ENCODE results near the gene CLCN2. TPM values are rescaled to one million over a fixed set of nuclear protein-coding genes. Genes with fewer than 3 reads are reported as not detected.

The CLCN2 gene
- 1 to 10 TPM; 2.8 to 4.3 (median 3.1) TPM for polyA plus RNA-seq

DNA sequence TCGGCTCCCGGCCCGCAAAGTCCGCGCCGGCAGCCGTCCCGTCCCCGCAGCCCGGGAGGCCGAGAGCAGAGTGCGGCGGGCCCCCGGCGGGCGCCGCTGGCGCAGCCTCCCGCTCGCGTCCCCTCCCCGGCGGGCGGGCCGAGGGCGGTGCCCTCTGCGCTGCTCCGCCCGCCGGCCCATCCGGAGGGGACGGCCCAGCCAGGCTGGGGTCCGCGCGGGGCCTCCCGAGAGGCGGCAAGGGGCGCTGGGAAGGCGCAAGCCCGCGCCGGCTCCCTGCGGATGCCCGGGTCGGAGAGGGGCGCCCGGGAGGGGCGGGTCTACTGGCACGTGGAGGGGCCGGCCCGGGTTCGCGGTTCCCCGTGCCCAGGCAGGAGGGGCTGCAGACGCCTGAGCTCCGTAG, at the start of gene CLCN2, which contains the start of gene POLR2H:
Gene CLCN2, minus strand, starts transcription at position 74 of the 400 bp plus-strand sequence. CDS start 126 bp downstream, outside the sequence.
Gene POLR2H, plus strand, starts transcription at position 179 of the 400 bp plus-strand sequence. CDS start 1,783 bp downstream, outside the sequence.
- H3K27ac ChIP-seq (ENCODE audit: low read depth, low read length): peak within 1 kb of the TSS; percentile 60
- WGBS, 3 donors: 0% methylated on average over 7 to 56 of the region's 56 CpGs

DNA sequence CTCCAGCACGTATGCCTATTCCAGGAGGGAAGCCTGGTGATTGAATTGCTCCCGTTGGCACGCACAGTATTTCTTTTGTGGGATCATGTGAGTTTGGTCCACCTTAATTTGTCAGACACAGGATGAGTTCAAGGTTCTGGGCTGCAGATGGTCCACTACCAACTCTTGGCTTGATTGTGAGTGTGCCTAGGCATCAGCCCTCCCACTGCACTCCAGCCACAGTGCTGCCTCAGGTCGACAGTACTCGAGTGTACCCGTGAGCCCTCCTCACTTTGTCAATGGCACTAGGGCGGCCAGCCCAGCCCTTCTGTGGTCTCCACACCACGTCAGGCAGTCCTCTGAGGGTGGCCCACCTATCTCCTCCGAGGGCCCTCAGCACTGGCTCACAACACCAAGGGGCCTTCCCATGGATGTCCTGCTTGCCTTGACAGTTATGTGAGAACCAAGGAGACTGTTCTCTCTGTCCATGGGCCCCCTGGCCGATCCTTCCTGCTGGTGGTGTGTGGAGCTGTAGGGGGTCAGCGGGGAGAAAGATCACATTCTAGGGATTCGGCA, 48.6 kb upstream of the CLCN2 start:
- no peak overlapping the region for H3K27ac ChIP-seq (ENCODE audit: low read depth, low read length)
- 71 to 81% (median 73%) methylated on average over 12 of the region's 12 CpGs for WGBS, 3 donors

DNA sequence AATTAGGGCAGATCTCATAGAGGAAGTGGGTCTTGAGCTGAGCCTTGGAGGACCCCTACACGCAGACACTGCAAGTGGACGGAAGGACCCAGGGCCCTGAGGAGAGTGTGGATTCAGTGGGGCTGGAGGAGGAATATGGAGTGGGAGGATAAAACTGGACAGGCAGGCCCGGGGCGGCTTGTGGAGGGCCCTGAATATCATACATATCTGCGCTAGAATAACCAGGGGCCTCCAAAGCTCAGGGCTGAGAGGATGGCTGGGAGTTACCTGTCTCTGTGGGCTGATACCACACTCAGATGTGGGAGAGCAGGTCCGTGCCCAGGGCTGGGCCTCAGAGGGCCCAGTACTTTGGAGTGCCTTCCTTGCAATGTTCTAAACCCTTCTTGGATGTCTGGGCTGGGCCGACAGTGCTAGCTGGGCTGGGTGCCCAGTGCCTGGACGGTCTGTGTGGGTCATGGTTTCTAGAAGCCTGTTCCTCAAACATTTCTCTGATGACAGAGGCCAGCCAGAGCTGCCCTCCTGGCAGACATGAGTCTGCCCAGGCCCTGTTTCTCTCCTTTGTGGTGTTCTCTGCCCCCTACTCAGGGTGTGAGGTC, 48.0 kb upstream of the CLCN2 start:
- no peak overlapping the region for H3K27ac ChIP-seq (ENCODE audit: low read depth, low read length)
- 84 to 90% (median 87%) methylated on average over 8 of the region's 8 CpGs for WGBS, 3 donors

DNA sequence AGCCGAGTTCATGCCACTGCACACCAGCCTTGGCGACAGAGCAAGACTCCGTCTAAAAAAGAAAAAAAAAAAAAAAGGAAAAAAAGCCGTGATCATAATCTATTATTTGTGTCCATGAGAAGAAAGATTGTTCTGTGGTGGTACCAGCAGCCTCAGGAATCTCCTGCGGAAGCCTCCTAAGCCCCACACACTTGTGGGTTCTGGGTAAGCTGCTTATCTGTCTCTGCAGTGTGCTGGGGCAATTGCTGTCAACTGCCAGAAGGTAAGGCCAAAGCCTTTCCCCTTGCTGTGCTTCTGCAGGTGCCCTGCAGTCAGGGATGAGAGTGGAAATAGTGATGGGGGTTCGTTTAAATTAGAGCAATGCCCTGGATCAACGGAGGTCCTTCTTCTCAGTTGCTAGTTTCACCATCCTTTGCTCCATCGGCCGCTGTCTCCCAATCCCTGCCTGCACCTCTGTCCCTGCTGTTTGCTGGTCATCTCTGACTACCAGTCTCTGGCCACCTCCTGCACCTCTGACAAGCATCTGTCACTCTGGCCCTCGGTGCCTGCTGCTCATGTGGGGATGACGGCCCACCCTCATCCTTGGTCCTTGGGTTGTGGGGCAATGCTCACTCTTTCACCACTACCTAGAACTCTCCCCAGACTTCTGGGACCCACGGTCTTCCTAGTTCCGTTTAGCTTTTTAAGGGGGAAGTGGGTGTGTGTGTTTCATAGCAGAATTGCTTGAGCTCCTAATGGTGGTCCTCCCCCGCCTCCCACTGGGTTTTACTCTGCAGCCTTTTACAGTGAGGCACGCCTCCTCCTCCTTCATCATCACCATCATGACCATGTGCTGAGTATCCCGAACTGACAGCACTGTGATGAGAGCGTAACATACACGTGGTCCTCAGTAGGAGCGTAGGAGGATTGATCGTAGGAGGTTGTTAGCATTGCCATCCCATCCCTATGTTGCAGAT, 43.9 kb upstream of the CLCN2 start:
- WGBS, 3 donors: 64 to 75% (median 73%) methylated on average over 20 of the region's 20 CpGs
- H3K27ac ChIP-seq (ENCODE audit: low read depth, low read length): no peak overlapping the region

DNA sequence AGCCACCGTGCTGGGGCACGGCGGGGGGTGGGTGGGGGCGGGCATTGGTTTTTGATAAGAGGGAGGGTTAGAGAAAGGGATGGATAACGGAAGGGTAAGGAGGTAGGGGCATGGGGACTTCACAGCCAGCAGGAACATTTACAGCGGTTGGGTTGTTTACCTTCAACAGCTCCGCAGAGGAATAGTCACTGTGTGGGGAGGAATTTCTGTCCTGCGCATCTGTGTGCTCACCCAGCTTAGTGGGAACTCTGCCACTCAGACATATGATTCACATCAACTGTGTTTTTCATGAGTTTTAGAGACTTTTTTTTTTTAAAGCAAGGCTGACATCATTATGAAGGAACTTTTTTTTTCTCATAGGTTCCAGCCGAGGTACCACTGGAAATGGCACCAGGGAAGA, 38.0 kb upstream of the CLCN2 start:
- 25 to 37% (median 36%) methylated on average over 9 of the region's 9 CpGs for WGBS, 3 donors
- no peak overlapping the region for H3K27ac ChIP-seq (ENCODE audit: low read depth, low read length)

DNA sequence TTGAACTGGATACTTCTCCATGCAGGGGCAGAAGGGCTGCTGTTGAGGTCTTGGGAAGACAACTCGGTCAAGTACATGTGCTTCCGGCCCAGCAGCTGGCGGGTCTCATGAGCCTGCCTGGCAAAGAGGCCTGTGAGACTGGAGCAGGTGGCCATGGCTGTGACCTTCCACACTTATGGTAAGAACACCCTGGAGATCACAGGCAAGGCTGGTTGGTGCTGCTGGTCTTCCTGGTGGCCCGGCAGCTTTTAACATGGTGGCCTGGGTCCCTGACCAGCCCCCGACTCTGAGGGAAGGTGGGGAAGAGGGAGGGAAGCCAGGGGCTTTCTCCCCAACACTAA, 33.9 kb upstream of the CLCN2 start:
- H3K27ac ChIP-seq (ENCODE audit: low read depth, low read length): no peak overlapping the region
- WGBS, 3 donors: 43 to 86% (median 82%) methylated on average over 5 of the region's 5 CpGs

DNA sequence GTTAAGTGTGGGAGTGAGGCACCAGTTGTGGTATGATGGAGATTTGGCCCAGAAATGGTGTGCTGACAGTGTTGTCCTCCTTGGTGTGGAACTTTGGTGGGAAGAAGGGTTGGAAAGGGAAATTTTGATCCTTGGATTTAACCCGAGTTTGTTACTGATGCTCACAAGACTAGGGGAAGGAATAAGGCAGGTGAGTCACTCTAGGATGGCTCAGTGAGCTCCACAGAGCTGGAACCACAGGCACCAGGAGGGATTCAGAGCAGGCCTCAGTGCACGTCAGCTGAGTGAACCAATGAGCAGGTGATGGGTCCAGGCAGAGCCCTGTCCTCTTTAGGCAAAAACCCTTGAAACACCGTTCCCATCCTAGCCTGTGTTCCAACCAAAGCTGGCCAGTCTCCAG, 29.9 kb upstream of the CLCN2 start:
- H3K27ac ChIP-seq (ENCODE audit: low read depth, low read length): no peak overlapping the region

DNA sequence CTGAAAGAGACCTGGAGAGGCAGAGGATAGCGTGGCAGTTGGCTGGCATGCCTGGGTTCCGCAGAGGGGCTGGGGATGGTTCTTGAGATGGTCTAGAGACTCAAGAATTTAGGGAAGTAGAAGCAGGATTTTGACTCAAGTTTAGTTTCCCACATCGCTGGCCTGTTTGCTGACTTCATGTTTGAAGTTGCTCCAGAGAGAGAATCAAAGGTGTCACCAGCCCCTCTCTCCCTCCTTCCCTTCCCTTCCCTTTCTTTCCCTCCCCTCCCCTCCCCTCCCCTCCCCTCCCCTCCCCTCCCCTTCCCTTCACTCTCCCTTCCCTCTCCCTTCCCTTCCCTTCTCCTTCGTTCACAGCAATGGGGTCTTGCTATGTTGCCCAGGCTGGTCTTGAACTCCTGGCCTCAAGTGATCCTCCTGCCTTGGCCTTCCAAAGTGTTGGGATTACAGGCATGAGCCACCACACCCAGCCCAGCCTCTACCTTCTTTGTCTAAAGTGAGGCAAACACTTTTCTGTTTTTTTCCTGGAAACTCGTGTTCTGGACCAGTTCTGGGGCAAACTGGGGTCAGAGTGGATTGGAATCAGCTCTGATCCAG, 28.6 kb upstream of the CLCN2 start:
- no peak overlapping the region for H3K27ac ChIP-seq (ENCODE audit: low read depth, low read length)
- 85 to 94% (median 87%) methylated on average over 4 of the region's 5 CpGs for WGBS, 3 donors

More for the DNA sequence above, 29.9 kb upstream of the CLCN2 start:
- 73 to 88% (median 85%) methylated on average over 3 of the region's 3 CpGs for WGBS, 3 donors

DNA sequence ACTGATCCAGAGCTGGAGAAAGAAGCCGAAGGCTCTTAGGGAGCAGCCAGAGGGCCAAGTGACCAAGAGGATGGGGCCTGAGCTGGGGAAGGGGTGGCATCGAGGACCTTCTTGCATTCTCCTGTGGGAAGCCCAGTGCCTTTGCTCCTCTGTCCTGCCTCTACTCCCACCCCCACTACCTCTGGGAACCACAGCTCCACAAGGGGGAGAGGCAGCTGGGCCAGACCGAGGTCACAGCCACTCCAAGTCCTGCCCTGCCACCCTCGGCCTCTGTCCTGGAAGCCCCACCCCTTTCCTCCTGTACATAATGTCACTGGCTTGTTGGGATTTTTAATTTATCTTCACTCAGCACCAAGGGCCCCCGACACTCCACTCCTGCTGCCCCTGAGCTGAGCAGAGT, 28.0 kb upstream of the CLCN2 start:
- 56 to 78% (median 58%) methylated on average over 5 of the region's 5 CpGs for WGBS, 3 donors
- H3K27ac ChIP-seq (ENCODE audit: low read depth, low read length): no peak overlapping the region

DNA sequence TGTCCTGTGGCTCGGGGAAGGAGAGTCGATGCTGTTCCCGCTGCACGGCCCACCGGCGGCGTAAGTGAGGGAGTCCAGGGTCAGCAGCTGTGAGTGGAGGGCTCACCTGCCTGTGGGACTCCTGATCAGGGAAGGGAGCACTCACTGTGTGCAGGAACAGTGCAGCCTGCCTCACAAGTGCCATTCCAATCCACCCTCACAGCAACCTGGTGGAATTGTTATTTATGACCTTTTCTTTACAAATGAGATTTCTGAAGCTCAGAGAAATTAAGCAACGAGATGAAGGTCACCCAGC, 27.5 kb upstream of the CLCN2 start:
- H3K27ac ChIP-seq (ENCODE audit: low read depth, low read length): no peak overlapping the region
- WGBS, 3 donors: 75 to 85% (median 79%) methylated on average over 8 of the region's 8 CpGs

DNA sequence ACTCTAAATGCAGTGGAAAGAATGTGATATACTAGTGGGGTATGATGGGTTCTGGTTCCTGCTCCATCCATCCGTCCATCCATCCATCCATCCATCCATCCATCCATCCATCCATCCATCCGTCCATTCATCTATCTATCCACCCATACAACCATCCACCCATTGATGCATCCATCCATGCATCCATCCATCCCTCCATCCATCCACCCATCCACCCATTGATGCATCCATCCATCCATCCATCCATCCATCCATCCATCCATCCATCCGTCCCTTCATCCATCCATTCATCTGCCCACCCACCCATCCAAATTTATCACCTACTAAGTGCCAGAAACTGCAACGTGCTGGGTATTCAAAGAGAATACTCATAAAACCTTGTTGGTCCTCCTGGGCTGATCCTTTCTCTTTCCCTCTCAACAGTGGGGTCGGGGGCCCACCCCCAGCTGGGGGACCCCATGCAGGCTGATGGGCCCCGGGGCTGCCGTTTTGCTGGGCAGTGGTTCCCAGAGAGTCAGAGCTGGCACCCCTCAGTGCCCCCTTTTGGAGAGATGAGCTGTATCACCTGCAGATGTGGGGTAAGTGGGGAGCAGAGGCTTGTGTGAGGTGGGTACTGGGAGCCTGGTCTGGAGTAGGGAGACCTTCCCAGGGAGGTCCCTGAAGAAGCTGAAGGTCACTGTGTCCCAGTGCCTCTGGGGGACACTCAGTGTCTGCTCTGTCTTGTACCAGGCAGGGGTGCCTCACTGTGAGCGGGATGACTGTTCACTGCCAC, 26.9 kb upstream of the CLCN2 start:
- WGBS, 3 donors: 76 to 82% (median 79%) methylated on average over 8 of the region's 8 CpGs
- H3K27ac ChIP-seq (ENCODE audit: low read depth, low read length): no peak overlapping the region

DNA sequence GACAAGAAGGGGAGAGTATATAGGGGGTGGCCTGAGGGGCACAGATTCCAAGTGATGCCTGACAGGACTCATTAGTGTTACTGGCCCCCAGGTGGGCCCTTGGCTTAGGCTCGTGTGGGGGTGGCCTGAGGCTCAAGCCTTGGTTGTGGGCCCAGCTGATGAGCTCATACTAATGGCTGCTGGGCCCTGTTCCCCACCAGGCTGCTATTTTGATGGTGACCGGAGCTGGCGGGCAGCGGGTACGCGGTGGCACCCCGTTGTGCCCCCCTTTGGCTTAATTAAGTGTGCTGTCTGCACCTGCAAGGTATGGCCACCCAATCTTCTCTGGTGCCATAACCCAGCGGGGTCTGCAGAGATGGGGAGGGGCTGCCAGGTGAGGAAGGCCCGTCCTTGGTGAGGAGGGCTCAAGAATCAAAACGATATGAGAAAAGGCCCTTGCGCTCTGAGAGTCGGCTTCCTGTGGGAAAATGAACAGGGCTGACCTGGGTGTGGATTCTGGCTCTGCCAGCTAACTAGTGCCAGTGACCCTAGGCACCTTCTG, 25.8 kb upstream of the CLCN2 start:
- no peak overlapping the region for H3K27ac ChIP-seq (ENCODE audit: low read depth, low read length)
- 92 to 94% (median 93%) methylated on average over 12 of the region's 12 CpGs for WGBS, 3 donors

DNA sequence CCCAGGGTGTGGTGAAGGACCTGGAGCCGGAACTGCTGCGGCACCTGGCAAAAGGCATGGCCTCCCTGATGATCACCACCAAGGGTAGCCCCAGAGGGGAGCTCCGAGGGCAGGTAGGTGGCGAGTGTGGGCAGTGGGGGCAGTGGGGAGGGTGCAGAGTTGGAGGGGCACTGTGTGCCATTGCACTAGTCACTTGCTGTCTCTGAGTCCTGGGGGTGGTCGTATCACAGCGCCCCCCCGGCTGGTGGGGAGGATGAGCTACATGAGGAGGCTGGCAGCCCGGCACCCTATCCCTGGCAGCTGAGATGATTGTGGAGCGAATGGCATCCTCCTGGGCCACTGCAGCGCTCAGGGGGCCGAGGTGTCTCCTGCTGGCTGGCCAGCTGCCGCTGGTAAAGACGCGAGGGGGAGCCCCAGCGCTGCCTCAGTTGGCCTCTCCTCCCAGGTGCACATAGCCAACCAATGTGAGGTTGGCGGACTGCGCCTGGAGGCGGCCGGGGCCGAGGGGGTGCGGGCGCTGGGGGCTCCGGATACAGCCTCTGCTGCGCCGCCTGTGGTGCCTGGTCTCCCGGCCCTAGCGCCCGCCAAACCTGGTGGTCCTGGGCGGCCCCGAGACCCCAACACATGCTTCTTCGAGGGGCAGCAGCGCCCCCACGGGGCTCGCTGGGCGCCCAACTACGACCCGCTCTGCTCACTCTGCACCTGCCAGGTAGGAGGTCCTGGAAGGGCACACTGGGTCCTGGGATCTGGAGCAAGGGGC, 24.8 kb upstream of the CLCN2 start:
- 74 to 85% (median 81%) methylated on average over 30 to 37 of the region's 37 CpGs for WGBS, 3 donors

DNA sequence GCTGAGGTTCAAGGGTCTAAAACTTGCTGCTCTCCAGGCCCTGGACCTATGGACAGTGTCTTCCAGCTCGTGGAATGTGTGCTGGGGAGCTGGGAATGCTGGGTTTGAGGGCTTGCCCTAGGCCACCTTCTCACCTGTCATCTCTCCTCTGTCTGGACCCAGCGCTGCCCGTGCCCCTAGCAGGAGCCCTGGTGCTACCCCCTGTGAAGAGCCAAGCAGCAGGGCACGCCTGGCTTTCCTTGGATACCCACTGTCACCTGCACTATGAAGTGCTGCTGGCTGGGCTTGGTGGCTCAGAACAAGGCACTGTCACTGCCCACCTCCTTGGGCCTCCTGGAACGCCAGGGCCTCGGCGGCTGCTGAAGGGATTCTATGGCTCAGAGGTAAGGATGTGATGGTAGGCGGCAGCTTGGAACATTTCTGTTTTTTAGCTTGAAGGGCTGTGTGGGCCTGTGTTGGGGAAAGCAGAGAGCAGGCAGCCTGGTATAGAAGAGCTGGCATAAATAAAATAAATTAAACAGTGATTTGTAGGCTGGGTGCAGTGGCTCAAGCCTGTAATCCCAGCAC, 23.5 kb upstream of the CLCN2 start:
- no peak overlapping the region for H3K27ac ChIP-seq (ENCODE audit: low read depth, low read length)
- 90 to 94% (median 92%) methylated on average over 8 of the region's 8 CpGs for WGBS, 3 donors

More for the DNA sequence above, 24.8 kb upstream of the CLCN2 start:
- H3K27ac ChIP-seq (ENCODE audit: low read depth, low read length): no peak overlapping the region

DNA sequence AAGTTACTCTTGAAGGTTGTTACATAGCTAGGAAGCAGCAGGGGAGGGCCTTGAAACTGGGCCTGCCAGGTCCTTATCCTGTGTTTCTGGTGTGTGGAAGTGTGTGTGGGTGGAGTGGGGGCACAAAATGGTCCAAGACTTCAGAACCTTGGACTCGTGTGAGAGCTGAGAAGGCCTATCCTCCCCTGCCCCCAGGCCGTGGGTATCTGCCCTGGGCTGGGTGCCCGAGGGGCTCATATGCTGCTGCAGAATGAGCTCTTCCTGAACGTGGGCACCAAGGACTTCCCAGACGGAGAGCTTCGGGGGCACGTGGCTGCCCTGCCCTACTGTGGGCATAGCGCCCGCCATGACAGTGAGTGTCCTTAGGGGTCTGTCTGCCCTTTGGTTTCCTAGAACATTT, 22.9 kb upstream of the CLCN2 start:
- no peak overlapping the region for H3K27ac ChIP-seq (ENCODE audit: low read depth, low read length)
- 80 to 87% (median 85%) methylated on average over 9 of the region's 9 CpGs for WGBS, 3 donors

DNA sequence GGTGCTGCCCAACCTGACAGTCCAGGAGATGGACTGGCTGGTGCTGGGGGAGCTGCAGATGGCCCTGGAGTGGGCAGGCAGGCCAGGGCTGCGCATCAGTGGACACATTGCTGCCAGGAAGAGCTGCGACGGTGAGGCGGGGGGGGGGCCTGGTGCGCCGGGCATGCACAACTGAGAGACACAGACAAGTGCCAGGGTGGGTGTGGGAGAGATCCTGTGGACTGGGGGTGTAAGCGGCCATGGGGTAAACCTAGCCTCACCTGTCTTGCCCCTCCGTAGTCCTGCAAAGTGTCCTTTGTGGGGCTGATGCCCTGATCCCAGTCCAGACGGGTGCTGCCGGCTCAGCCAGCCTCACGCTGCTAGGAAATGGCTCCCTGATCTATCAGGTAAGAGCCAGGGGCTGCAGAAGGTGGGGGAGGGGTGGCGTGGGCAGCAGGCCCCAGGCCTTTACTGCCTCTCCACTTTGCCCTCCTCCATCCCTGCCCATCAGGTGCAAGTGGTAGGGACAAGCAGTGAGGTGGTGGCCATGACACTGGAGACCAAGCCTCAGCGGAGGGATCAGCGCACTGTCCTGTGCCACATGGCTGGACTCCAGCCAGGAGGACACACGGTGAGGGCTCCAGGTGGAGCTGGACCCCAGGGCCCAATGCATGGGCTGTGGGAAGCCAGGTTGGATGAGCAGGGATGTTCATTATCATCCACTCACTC, 21.8 kb upstream of the CLCN2 start:
- 93 to 95% (median 94%) methylated on average over 15 of the region's 15 CpGs for WGBS, 3 donors
- no peak overlapping the region for H3K27ac ChIP-seq (ENCODE audit: low read depth, low read length)
